GM20431 (cell line): ENCODE measurements around the gene TMEM145.

ENCODE experiments used
- in situ Hi-C: fragments of 300-500 bp; cut with MseI, MboI; formaldehyde crosslinking; loops from one replicate; pipeline ENCODE4 v1.15.0; 2020; ENCODE audit warnings: low sequenced_read_pairs; ENCODE audit not compliant: unreplicated experiment

Gene TMEM145

DNA sequence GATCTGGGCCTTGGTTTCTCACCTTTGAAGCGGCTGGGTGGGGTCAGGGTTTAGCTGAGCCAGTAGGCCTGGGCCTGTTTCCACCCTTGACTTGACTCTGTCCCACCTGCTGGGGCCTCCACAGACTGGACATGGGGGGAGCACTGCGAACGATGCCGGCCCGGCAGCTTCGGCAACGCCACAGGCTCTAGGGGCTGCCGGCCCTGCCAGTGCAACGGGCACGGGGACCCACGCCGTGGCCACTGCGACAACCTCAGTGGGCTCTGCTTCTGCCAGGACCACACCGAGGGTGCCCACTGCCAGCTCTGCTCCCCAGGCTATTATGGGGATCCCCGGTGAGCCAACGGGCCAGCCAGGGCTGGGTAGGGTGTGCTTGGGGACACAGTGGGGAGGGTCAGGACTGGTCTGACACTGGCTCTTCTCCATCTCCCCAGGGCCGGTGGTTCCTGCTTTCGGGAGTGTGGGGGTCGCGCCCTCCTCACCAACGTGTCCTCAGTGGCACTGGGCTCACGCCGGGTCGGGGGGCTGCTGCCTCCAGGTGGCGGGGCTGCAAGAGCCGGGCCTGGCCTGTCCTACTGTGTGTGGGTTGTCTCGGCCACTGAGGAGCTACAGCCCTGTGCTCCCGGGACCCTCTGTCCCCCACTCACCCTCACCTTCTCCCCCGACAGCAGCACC is 40.4 kb downstream of the TMEM145 start:
- in situ Hi-C loops = no loop called here

DNA sequence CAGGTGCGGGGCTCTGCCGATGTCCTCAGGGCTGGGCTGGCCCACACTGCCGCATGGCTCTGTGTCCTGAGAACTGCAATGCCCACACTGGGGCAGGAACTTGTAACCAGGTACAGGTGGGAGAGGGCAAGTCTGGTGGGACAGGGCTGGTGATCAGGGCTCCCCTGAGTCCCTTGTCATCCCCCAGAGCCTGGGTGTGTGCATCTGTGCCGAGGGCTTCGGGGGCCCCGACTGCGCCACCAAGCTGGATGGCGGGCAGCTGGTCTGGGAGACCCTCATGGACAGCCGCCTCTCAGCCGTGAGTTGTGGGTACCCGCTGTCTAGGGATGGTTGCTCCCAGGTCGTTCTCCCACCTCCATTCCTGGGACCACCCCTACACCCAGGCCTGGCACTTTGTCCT is 42.8 kb downstream of the TMEM145 start:
- in situ Hi-C loops = no loop called here

DNA sequence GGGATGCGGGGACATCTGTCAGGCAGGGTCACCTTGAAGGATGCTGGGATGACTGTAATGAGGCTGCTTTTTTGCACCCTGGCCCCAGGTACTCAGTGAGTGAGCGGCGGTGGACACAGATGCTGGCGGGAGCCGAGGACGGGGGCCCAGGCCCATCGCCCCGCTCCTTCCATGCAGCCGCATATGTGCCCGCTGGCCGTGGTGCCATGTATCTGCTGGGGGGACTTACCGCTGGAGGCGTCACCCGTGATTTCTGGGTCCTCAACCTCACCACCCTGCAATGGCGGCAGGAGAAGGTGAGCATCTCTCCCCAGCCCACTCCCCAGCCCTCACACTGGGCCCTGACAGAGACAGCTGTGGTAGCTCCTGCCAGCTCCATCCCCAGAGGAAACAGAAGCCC is 43.6 kb downstream of the TMEM145 start:
- in situ Hi-C loops = no loop called here

DNA sequence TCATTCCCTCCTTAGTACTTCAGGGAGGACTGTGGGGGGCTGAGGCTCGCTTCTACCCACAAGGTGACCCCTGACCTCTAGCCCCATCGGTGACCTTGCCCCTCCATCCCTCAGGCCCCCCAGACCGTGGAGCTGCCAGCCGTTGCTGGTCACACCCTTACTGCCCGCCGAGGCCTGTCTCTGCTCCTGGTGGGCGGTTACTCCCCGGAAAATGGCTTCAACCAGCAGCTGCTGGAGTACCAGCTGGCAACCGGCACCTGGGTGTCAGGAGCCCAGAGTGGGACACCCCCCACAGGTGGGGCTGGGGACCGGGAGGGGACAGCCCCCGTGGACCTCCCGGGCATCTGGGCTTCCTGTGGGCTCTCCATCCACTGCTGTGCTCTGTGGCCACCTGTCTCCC is 44.2 kb downstream of the TMEM145 start:
- in situ Hi-C loops = no loop called here

DNA sequence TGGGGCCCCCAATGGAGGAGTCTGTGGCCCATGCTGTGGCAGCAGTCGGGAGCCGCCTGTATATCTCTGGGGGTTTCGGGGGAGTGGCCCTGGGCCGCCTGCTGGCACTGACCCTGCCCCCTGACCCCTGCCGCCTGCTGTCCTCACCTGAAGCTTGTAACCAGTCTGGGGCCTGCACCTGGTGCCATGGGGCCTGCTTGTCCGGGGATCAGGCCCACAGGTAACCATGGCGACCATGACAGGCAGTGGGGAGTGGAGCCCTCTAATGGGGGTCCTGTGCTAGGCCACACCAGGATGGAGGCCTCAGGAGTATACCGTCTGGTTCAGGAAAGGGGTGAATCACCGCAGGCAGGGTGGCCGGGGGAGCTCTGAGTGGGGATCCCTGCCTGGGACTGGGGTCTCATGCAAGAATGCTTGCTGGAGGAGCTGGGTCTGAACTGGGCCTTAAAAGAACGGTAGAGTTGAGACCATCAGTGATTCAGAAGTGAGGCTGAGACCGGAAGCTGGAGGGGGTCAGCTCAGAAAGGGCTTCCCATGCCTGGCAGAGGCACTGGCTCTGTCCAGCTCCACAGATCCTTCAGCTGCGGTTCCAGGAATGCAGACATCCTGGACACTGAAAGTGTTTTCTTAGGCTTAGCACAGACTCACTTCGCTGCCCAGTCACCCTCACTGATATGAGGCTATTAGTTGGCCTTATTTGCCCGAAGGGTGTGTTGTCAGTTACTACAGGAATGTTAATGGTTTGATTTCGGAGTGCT is 47.9 kb downstream of the TMEM145 start:
- in situ Hi-C loops = no loop called here

GRCh38 chr19:42361545-42361910 is 48.4 kb downstream of the TMEM145 start:
- in situ Hi-C loops = no loop called here

DNA sequence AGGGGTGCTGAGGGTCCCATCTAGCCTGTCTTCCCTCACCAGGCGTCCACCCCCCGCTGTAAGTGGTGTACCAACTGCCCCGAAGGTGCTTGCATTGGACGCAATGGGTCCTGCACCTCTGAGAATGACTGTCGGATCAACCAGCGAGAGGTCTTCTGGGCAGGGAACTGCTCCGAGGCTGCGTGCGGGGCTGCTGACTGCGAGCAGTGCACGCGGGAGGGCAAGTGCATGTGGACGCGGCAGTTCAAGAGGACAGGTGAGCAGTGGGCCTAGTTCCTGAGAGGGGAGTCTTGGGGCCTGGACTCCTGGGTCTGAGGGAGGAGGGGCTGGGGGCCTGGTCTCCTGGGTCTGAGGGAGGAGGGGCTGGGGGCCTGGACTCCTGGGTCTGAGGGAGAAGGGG is 49.2 kb downstream of the TMEM145 start:
- in situ Hi-C loops = no loop called here

- in situ Hi-C loops = no loop called here
Measured at GRCh38 chr19:42362891-42363440, 49.9 kb downstream of the TMEM145 start.

GRCh38 chr19:42363614-42364346 is 50.7 kb downstream of the TMEM145 start:
- in situ Hi-C loops = no loop called here

DNA sequence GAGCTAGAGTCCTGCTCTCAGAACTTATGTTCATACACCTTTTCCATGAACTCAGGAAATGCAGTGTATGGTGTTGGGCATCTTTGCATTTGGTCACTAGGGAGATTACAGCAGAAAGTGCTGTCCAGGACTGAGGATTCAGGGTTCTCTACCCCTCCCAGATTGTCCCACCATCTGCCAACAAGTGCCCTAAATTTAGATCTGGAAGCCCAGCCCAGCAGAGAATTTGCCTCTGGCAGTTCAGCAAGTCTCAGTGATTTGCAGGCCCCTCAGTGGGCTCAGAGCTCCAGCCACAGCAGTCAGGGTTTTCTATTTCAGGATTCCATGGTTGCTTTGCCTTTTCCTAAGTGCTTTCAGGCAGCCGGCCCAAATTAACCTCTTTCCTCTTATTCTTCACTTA is 53.6 kb downstream of the TMEM145 start:
- in situ Hi-C loops = no loop called here

GRCh38 chr19:42367929-42368328 is 54.8 kb downstream of the TMEM145 start:
- in situ Hi-C loops = no loop called here

- in situ Hi-C loops = no loop called here
Measured at GRCh38 chr19:42368360-42368759, 55.3 kb downstream of the TMEM145 start.

- in situ Hi-C loops = no loop called here
Measured at GRCh38 chr19:42368765-42369164, 55.7 kb downstream of the TMEM145 start.

DNA sequence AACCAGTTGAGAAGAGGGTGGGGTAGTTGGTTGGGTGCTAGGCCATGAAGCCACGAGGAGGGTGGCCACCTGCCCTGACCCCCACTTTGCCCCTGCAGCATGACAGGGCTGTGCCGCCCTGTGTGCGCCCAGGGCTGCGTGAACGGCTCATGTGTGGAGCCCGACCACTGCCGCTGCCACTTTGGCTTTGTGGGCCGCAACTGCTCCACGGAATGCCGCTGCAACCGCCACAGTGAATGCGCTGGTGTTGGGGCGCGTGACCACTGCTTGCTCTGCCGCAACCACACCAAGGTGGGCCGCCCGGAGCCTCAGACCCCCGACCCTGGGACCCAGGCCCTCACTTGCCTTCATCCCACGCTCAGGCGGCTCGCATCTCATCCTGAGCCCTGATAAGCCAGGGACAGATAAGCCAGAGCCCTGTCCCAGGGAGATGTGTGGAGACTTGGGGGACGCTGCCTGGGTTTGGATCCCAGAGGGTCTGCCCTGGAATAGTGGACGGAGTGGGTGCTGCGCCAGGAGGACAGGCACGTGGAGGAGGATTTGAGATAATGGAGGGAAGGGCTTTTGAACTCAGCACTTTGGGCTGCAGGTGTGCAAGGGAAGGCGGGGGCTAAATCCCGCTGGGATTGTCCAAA is 56.4 kb downstream of the TMEM145 start:
- in situ Hi-C loops = no loop called here

- in situ Hi-C loops = no loop called here
Measured at GRCh38 chr19:42370068-42370520, 57.0 kb downstream of the TMEM145 start.

DNA sequence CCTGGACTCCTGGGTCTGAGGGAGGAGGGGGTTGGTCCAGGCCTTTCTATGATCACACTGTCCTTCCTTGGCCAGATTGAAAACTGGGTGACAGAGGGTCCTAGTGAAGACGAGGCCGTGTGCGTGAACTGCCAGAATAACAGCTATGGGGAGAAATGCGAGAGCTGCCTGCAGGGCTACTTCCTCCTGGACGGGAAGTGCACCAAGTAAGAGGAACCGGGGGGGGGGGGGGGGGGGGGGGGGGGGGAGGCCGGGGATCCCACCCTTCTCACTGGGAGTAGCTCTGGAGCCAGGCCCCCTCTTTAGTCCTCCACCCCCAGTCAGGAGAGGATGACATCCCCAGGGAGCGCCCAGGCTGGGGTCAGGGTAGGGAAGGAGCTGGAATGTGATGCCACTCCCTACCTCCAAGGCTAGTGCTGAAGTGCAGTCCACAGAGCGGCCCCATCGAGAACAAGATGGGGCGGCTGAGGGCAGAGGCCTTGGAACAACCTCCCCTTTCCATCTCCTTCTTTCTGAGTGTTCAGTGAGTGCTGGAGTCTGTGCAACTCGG is 57.6 kb downstream of the TMEM145 start:
- in situ Hi-C loops = no loop called here
